Loucy (cell line): Measurements from ENCODE around the gene TRAPPC4.

Experiments used
- H2AFZ ChIP-seq: fragments of 200-600 bp; sonication (generic); 2 replicates; pipeline ENCODE4 v1.6.0; 2016; ENCODE audit warnings: antibody characterized with exemption, mild to moderate bottlenecking, low read length, moderate library complexity
- H3F3A ChIP-seq: fragments of 200-600 bp; 2 replicates; pipeline ENCODE4 v1.6.0; 2016; ENCODE audit warnings: antibody characterized with exemption, low read depth, mild to moderate bottlenecking
- H3K27me3 ChIP-seq: fragments of 200-600 bp; sonication (generic); 2 replicates; pipeline ENCODE4 v1.6.1; 2014; ENCODE audit warnings: low read length, mild to moderate bottlenecking; ENCODE audit not compliant: insufficient read depth, poor library complexity, severe bottlenecking
- H3K36me3 ChIP-seq: fragments of 200-600 bp; sonication (generic); 2 replicates; pipeline ENCODE4 v1.6.1; 2016; ENCODE audit warnings: low read length; ENCODE audit not compliant: insufficient read depth
- H3K4me1 ChIP-seq: fragments of 200-600 bp; sonication (generic); 2 replicates; pipeline ENCODE4 v1.5.1; 2014; ENCODE audit warnings: low read length, mild to moderate bottlenecking; ENCODE audit not compliant: insufficient read depth, poor library complexity, severe bottlenecking
- H3K4me2 ChIP-seq: fragments of 200-600 bp; sonication (generic); 2 replicates; pipeline ENCODE4 v1.6.0; 2014; ENCODE audit warnings: antibody characterized with exemption, low read length, low read depth, mild to moderate bottlenecking; ENCODE audit not compliant: poor library complexity, severe bottlenecking
- H3K4me3 ChIP-seq: fragments of 200-600 bp; sonication (generic); 2 replicates; pipeline ENCODE4 v1.5.1; 2014; ENCODE audit warnings: low read length, mild to moderate bottlenecking, mixed read lengths; ENCODE audit not compliant: poor library complexity, severe bottlenecking
- H3K79me2 ChIP-seq: fragments of 200-600 bp; sonication (generic); 2 replicates; pipeline ENCODE4 v1.6.1; 2014; ENCODE audit warnings: low read length; ENCODE audit not compliant: insufficient read depth
- H3K9ac ChIP-seq: fragments of 200-600 bp; sonication (generic); 2 replicates; pipeline ENCODE4 v1.6.0; 2014; ENCODE audit warnings: mild to moderate bottlenecking, low read depth, low read length, moderate library complexity; ENCODE audit not compliant: poor library complexity, severe bottlenecking
- H3K9me2 ChIP-seq: fragments of 200-600 bp; sonication (generic); replicated peaks from 2 replicates; pipeline ENCODE4 v1.6.1; 2016; ENCODE audit warnings: low read depth, low read length, mixed read lengths
- H3K9me3 ChIP-seq: fragments of 200-600 bp; sonication (generic); 2 replicates; pipeline ENCODE4 v1.6.1; 2014; ENCODE audit warnings: mild to moderate bottlenecking, antibody characterized with exemption, low read length, low read depth; ENCODE audit not compliant: insufficient read depth
- H4K20me1 ChIP-seq: fragments of 200-600 bp; sonication (generic); 2 replicates; pipeline ENCODE4 v1.6.0; 2014; ENCODE audit warnings: antibody characterized with exemption, low read length, mild to moderate bottlenecking; ENCODE audit not compliant: insufficient read depth, poor library complexity, severe bottlenecking
- CTCF ChIP-seq: fragments of 200-600 bp; sonication (generic); conservative IDR thresholded peaks from 2 replicates; pipeline ENCODE4 v1.5.1; 2014; ENCODE audit warnings: mild to moderate bottlenecking, antibody characterized with exemption, low read length
- EZH2phosphoT487 ChIP-seq: fragments of 200-600 bp; IDR thresholded peaks from 2 replicates; pipeline ENCODE4 v1.6.1; 2018; ENCODE audit warnings: antibody characterized with exemption, mild to moderate bottlenecking, moderate library complexity, borderline replicate concordance

The TRAPPC4 gene

GRCh38 chr11:119012629-119013170 lies 5.9 kb upstream of the TRAPPC4 start:
- H3K36me3 ChIP-seq, result peaks cover 54% of the 10 kb centered on the region
- no peak overlapping the region for H2AFZ ChIP-seq
- H3K79me2 ChIP-seq, result peaks cover 41% of the 10 kb centered on the region
- no peaks in the 10 kb centered on the region for H3K9me2 ChIP-seq
- H3K4me3 ChIP-seq, result no peak overlapping the region
- TF ChIP-seq CTCF (no peak), EZH2phosphoT487 (no peak)
- H3K9ac ChIP-seq, result no peak overlapping the region
- no peaks in the 10 kb centered on the region for H3K27me3 ChIP-seq
- H3K4me1 ChIP-seq, result peaks cover 14% of the 10 kb centered on the region
- H4K20me1 ChIP-seq, result peaks cover 35% of the 10 kb centered on the region
- H3K4me2 ChIP-seq, result no peak overlapping the region
- H3F3A ChIP-seq, result 0 out of 2 replicates have a peak, but pooled peaks cover 3% of the 10 kb centered on the region
- H3K9me3 ChIP-seq, result no peaks in the 10 kb centered on the region

- Histone ChIP-seq H2AFZ (no peak overlapping the region), H3K4me3 (no peak overlapping the region), H3K4me2 (peak overlapping the region; percentile 92), H3K79me2 (peaks cover 52% of the 10 kb centered on the region), H4K20me1 (peaks cover 45% of the 10 kb centered on the region), H3K36me3 (peaks cover 52% of the 10 kb centered on the region), H3F3A (0 out of 2 replicates have a peak, but pooled peaks cover 3% of the 10 kb centered on the region), H3K9ac (no peak overlapping the region), H3K27me3 (no peaks in the 10 kb centered on the region), H3K4me1 (peaks cover 14% of the 10 kb centered on the region), H3K9me3 (no peaks in the 10 kb centered on the region), H3K9me2 (no peaks in the 10 kb centered on the region)
- TF ChIP-seq EZH2phosphoT487 (no peak), CTCF (no peak)
Measured at GRCh38 chr11:119014209-119014924, 4.2 kb upstream of the TRAPPC4 start.

- H3K36me3 ChIP-seq, result peaks cover 49% of the 10 kb centered on the region
Measured at GRCh38 chr11:119015054-119015611, 3.4 kb upstream of the TRAPPC4 start.

More at GRCh38 chr11:119015054-119015611, 3.4 kb upstream of the TRAPPC4 start:
- Histone ChIP-seq H3K79me2 (peaks cover 59% of the 10 kb centered on the region), H3F3A (0 out of 2 replicates have a peak, but pooled peaks cover 3% of the 10 kb centered on the region), H3K9me2 (no peaks in the 10 kb centered on the region), H3K9me3 (no peaks in the 10 kb centered on the region), H3K9ac (no peak overlapping the region), H4K20me1 (peaks cover 51% of the 10 kb centered on the region), H3K27me3 (no peaks in the 10 kb centered on the region), H3K4me3 (no peak overlapping the region), H3K4me1 (peaks cover 21% of the 10 kb centered on the region), H2AFZ (no peak overlapping the region), H3K4me2 (peak overlapping the region; percentile 92)
- no peak for TF ChIP-seq EZH2phosphoT487
- peak; percentile 38 for TF ChIP-seq CTCF
